ENCODE data around the gene COL8A2. TPM values are rescaled to one million over a fixed set of nuclear protein-coding genes. Genes with fewer than 3 reads are reported as not detected.

The COL8A2 gene
- polyA plus RNA-seq, 3 donors: 0.90 to 3.0 (median 1.6) TPM

DNA sequence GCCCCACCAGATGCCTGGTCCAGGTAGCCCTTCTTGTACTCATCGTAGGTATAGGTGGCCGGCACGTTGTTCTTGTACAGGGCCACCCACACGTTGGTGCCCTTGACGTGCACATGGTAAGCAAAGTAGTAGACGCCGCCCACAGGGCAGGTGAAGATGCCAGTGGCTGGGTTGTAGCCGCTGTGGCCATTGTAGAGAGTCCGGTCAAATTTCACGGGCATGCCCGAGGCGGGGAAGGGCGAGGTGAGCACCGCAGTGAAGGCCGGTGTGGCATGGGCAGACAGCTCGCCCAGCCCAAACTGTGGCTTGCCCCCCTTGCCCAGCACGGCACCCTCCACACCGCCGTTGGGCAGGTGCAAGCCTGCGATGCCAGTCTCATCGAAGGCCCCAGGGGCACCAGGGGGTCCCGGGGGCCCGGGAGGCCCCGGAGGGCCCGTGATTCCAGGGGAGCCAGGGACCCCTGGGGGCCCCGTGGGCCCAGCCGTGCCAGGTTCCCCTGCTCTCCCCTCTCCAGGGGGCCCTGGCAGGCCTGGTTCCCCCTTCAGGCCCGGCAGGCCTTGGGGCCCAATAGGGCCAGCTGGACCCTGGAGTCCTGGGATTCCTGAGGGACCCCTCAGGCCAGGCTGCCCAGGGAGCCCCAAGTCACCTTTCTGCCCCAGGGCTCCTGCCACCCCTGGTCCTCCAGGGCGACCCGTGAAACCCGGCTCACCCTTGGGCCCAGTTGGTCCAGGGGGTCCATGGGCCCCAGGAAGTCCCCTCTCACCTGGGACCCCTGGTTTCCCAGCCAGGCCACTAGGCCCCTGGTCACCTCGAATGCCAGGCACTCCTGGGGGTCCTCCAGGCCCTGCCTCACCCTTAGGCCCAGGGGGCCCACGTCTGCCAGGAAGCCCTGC is 27.1 kb downstream of the COL8A2 start:
- Histone ChIP-seq H4K20me1 (ENCODE audit: insufficient read depth, low read length) (no peaks in the 10 kb centered on the region), H3K36me3 (replicated peaks in 1 of 2; ENCODE audit: control insufficient read depth in 1 of 2, insufficient read depth in 2 of 2, low read length in 2 of 2) (peaks cover 24 to 39% of the 10 kb centered on the region in 2 donors), H3K27ac (ENCODE audit: low read depth in 1 of 2, low read length in 2 of 2) (no peak overlapping the region), H3K9me3 (replicated peaks in 1 of 2; ENCODE audit: control insufficient read depth in 1 of 2, insufficient read depth in 1 of 2, low read length in 2 of 2) (no peaks in the 10 kb centered on the region), H3K9ac (ENCODE audit: insufficient read depth, low read length, poor library complexity, severe bottlenecking) (no peak overlapping the region), H3K79me2 (ENCODE audit: insufficient read depth, low read length) (peaks cover 4% of the 10 kb centered on the region), H3K4me2 (replicated peaks; ENCODE audit: extremely low read depth, low read length, poor library complexity, severe bottlenecking) (no peak overlapping the region), H2AFZ (ENCODE audit: insufficient read depth, low read depth, low read length, poor library complexity, severe bottlenecking) (no peak overlapping the region), H3K4me3 (replicated peaks in 1 of 3; ENCODE audit: low read depth in 2 of 3, low read length in 3 of 3) (no peak overlapping the region), H3K4me1 (ENCODE audit: control insufficient read depth in 1 of 2, insufficient read depth in 2 of 2, low read length in 2 of 2) (peaks cover 38 to 43% of the 10 kb centered on the region in 2 donors), H3K27me3 (ENCODE audit: control insufficient read depth in 2 of 2, insufficient read depth in 2 of 2, low read length in 2 of 2) (no peaks in the 10 kb centered on the region)
- H3K36me3 Mint-ChIP-seq: peaks cover 24 to 39% of the 10 kb centered on the region in 2 donors
- H3K4me3 Mint-ChIP-seq: no peak overlapping the region
- WGBS (ENCODE audit: insufficient coverage): 97% methylated on average over 33 of the region's 33 CpGs
- H3K27me3 Mint-ChIP-seq (ENCODE audit: low read depth in 3 of 3): peaks cover 0 to 6% (median 1%) of the 10 kb centered on the region in 3 donors
- H3K27ac Mint-ChIP-seq: peak overlapping the region in 2 of 7 donors; percentile 30 to 37
- H3K4me1 Mint-ChIP-seq: peaks cover 44% of the 10 kb centered on the region
- TF ChIP-seq, protein P1, sequence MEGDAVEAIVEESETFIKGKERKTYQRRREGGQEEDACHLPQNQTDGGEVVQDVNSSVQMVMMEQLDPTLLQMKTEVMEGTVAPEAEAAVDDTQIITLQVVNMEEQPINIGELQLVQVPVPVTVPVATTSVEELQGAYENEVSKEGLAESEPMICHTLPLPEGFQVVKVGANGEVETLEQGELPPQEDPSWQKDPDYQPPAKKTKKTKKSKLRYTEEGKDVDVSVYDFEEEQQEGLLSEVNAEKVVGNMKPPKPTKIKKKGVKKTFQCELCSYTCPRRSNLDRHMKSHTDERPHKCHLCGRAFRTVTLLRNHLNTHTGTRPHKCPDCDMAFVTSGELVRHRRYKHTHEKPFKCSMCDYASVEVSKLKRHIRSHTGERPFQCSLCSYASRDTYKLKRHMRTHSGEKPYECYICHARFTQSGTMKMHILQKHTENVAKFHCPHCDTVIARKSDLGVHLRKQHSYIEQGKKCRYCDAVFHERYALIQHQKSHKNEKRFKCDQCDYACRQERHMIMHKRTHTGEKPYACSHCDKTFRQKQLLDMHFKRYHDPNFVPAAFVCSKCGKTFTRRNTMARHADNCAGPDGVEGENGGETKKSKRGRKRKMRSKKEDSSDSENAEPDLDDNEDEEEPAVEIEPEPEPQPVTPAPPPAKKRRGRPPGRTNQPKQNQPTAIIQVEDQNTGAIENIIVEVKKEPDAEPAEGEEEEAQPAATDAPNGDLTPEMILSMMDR (IDR thresholded peaks at IDR 0.05): no peak
- intact Hi-C loops (cut with micrococcal nuclease): loop anchor here (2.0 to 5.0 kb wide), 2 partner anchors 89 to 91 kb away; no protein-coding TSS in a partner anchor
- H3K9me3 Mint-ChIP-seq: peaks cover 0 to 4% (median 0%) of the 10 kb centered on the region in 7 donors
- no peak for DNase-seq

DNA sequence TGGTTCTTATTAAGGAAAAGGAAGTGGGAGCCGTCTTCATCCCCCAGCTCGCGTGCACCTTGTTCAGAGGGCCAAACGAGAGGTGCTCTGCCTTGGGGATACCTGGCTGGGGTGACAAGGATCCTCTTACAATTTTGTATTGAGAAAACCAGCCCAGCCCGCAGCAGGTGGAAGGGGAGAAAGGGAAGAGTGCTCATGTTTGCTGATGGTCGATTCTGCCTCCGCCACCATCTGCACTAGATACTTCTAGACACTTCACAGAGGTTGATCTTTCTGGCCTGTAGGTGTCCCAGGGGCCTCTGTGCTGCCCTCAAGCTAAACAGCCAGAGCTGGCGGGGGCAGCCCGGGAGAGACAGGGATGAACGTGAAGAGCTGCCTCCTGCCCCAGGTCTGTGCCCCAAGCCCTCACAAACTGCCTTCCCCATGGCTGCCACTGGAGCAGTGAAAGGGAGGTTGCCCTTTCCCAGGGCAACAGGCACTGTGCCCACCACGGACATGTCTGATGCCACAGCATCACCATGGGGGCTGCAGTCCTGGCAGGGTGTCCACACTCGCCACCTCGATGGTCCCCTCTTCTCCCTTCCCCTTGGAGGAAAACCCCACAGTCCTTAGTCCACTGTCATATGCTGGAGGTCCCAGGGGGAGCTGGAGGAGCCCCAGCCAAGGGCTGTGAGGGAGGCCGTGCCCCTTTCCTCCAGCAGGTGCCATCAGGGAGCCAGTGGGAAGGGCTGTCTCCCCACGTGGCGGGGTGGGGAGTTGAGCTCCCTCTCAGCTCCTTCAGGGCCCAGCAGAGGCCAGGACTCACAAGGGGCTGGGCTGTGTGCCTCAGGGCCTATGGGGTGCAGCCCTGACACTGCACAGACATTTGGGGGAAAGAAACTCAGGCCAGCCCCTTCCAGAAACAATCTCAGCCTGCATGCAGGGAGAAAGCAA is 28.3 kb downstream of the COL8A2 start:
- H3K4me2 ChIP-seq (replicated peaks; ENCODE audit: extremely low read depth, low read length, poor library complexity, severe bottlenecking): no peak overlapping the region
- WGBS (ENCODE audit: insufficient coverage): 76% methylated on average over 6 of the region's 16 CpGs
- peak overlapping the region; percentile 67 to 90 for H3K27ac ChIP-seq (ENCODE audit: low read depth in 1 of 2, low read length in 2 of 2)
- TF ChIP-seq, protein P1 (IDR thresholded peaks at IDR 0.05): no peak
- H3K4me1 ChIP-seq (ENCODE audit: control insufficient read depth in 1 of 2, insufficient read depth in 2 of 2, low read length in 2 of 2): peaks cover 38 to 43% of the 10 kb centered on the region in 2 donors
- peaks cover 6% of the 10 kb centered on the region for H4K20me1 ChIP-seq (ENCODE audit: insufficient read depth, low read length)
- Mint-ChIP-seq H3K4me3 (no peak overlapping the region), H3K27ac (peak overlapping the region; percentile 79 to 94 (median 90)), H3K36me3 (peaks cover 36 to 51% of the 10 kb centered on the region in 2 donors), H3K9me3 (peaks cover 0 to 3% (median 0%) of the 10 kb centered on the region in 7 donors), H3K4me1 (peaks cover 44% of the 10 kb centered on the region), H3K27me3 (ENCODE audit: low read depth in 3 of 3) (peaks cover 0 to 6% (median 0%) of the 10 kb centered on the region in 3 donors)
- no peak overlapping the region for H3K4me3 ChIP-seq (replicated peaks in 1 of 3; ENCODE audit: low read depth in 2 of 3, low read length in 3 of 3)
- no peak overlapping the region for H3K9ac ChIP-seq (ENCODE audit: insufficient read depth, low read length, poor library complexity, severe bottlenecking)
- intact Hi-C loops (cut with micrococcal nuclease): loop anchor here in 1 of 2 donors (5.0 kb wide), 1 partner anchor 91 kb away; no protein-coding TSS in a partner anchor
- peaks cover 36 to 51% of the 10 kb centered on the region in 2 donors for H3K36me3 ChIP-seq (replicated peaks in 1 of 2; ENCODE audit: control insufficient read depth in 1 of 2, insufficient read depth in 2 of 2, low read length in 2 of 2)
- peaks cover 14% of the 10 kb centered on the region for H3K79me2 ChIP-seq (ENCODE audit: insufficient read depth, low read length)
- DNase-seq: no peak
- no peaks in the 10 kb centered on the region for H3K9me3 ChIP-seq (replicated peaks in 1 of 2; ENCODE audit: control insufficient read depth in 1 of 2, insufficient read depth in 1 of 2, low read length in 2 of 2)
- peak overlapping the region; percentile 79 for H2AFZ ChIP-seq (ENCODE audit: insufficient read depth, low read depth, low read length, poor library complexity, severe bottlenecking)
- no peaks in the 10 kb centered on the region for H3K27me3 ChIP-seq (ENCODE audit: control insufficient read depth in 2 of 2, insufficient read depth in 2 of 2, low read length in 2 of 2)

Measured in CD14-positive monocyte (primary cell).